GM19372 (cell line): Measurements from ENCODE around the gene UEVLD.
"Not testable (repeated sequence)": the region's sequence is repeated elsewhere in the genome, so short reads cannot be mapped to it uniquely, and the experiment has no call there.

Experiments used
- ATAC-seq: cut with Tn5 transposase; IDR thresholded peaks from one replicate; pipeline ENCODE4 v1.9.1; 2021; ENCODE audit warnings: mild to moderate bottlenecking, low read depth, moderate library complexity; ENCODE audit not compliant: unreplicated experiment

UEVLD gene

DNA sequence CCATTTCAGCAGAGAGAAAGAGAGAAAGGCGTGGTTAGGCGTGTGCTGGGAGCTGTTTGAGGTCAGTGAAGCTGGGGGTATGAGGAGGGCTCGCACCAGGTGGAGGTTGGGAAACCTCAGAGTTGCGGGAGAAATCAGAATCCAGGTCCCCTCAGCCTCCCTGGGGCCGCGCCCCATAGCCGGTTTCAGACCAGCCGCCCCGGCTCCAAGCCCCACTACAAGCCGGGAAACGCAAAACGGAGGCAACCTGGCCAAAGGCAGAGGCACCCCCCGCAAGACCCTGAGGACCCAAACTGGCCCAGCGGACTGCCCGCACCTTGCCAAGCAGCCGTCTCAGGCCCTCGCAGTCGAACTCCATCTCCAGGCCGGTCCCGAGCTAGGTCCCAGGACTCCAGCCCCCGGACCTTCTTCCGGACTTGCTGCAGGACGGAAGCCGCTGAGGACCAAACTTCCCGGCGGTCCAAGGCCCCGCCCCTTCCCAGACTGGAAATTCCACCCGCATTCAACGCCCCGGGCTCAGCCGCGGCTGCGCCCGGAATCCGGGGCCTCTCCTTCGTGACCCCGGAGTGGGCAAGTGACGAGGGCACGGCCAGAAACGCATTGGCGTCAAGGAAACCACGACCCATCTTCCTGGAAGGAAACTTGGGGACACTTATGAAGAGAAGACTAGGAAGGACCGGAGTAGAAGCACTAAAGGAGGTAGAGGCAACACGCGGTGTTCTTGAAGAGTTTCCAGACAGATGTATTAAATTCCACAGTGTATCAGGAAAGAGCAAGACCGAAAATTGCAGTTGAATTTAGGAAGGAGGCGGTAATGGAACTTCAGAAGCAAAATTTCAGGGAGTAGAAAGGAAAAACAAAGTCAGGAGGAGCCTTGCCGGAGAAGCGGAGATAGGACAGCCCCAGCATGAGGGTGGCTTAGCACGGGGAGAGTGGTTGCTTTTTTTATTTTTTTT, at the start of gene UEVLD:
UEVLD (minus strand) TSS at position 438 of the 956 bp plus-strand sequence; CDS start at position 358, 80 bp downstream.
- peak; percentile 60 for ATAC-seq

GRCh38 chr11:18634140-18635032, 45.9 kb upstream of the UEVLD start, which contains the start of gene SPTY2D1:
TSS of gene SPTY2D1 (minus strand) at chr11:18634342. CDS start at chr11:18634257, 85 bp downstream.
- peak; percentile 94 for ATAC-seq

GRCh38 chr11:18633256-18634139, 45.0 kb upstream of the UEVLD start:
- peak; percentile 40 for ATAC-seq

DNA sequence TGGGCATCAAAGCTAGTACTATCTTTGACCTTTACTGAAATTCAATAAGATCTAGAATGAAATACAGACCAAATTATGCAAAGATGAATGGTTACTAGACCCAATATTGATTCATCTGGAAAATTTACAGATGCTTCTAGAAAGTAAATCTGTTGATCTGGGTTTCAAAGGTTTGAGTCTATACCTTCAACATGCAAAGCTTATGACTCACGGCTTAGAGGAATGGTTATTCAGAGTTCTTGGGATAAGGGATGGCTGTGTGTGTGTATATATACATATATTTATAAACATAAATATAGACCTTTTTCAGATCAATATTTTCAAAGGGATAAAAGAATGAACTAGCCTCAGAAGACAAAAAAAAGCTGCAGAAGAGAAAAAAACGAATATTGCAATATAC, 44.3 kb upstream of the UEVLD start:
- ATAC-seq, result no peak

DNA sequence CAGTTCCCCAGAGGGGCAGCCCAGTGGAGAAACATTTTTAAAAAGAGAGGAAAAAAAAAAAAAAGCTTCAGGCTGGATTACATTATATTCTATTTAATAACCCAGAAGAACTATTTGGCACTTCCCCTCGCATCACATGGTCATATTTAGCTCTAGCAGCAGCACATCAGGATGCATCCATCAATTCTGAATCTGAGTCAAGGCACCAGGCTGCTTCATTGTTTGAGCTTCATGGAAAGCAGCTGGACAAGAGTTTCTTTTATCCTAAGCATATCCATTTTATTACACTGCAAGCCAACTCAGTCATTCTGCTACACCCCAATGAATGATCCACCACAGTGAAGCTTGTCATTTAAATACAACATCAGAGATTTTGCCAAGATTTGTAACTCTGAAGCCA, 35.6 kb upstream of the UEVLD start:
- ATAC-seq, result no peak

DNA sequence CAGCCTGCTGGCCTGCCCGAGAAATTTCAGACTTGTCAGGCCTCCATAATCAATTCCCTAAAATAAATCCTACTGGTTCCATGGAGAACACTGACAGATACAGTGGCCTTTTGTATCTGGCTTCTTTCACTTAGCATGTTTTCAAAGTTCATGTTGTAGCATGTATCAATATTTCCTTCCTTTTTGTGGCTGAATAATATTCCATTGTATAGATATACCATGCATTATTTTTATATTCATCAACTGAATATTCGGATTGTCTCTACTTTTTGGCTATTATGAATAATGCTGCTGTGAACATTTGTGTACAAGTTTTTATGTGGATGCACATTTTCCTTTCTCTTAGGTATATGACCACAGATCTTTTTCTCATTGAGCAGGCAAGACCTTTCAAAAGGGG, 35.2 kb upstream of the UEVLD start:
- ATAC-seq, result no peak

- ATAC-seq, result no peak
Measured at GRCh38 chr11:18618342-18619025, 29.9 kb upstream of the UEVLD start.

DNA sequence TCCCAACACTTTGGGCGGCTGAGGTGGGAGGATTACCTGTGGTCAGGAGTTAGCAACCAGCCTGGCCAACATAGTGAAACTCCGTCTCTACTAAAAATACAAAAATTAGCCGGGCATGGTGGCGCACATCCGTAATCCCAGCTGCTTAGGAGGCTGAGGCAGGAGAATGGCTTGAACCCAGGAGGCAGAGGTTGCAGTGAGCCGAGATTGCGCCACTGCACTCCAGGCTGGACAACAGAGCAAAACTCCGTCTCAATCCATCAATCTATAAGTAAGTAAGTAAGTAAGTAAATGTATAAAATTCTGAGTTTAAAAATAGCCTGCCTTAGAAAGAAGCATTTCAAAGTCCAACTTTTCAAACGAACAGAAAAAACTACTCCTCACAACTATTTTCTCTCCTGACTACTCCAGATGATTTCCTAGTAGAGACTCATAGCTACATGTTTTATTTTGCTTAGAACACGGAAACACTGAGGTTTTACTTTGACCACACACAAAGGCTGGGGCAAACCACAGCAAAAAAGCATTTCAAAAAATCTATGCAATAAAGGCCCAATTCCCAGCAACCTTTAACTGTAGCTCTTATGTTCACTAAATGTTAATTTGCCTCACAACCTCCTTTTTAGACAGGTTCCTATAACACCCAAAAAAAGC, 29.3 kb upstream of the UEVLD start:
- ATAC-seq, result no peak

- peak; percentile 92 for ATAC-seq
Measured at GRCh38 chr11:18615628-18616392, 27.3 kb upstream of the UEVLD start.

GRCh38 chr11:18614667-18615066, 26.1 kb upstream of the UEVLD start:
- ATAC-seq, result no peak

DNA sequence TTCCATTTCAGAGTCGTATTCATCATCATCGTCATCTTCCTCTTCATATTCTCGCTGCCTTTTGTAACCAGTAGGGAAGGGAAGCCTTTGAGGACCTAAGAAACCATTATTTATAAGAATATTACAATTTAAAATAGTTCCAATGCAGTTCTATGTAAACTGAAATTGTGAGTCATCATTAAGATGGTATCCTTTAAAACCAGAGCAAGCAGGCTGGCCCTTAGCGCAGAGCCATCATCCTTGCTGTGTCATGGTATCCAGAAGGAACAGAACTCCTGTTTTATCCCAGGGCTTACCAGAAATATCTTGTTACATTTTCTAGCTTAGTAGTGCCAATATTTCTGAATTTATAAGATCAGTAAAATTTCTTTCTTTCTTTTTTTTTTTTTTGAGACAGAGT, 23.9 kb upstream of the UEVLD start:
- ATAC-seq, result no peak

DNA sequence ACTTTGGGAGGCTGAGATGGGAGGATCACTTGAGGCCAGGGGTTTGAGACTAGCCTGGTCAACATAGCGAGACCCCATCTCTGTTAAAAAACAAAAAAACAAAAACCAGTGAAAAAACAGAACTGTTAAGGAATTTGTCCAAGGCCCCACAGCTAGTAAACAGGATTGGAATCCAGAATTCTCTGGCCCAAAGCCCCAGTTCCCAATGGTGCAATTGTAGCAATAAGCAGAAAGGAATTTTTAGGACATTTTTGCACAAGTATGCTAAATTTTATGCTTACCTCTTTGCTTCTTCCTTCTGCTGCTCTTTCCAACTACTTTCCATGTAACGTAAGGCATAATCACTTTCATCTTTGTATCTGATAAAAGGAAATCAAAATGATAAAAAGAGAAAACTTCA, 22.7 kb upstream of the UEVLD start:
- ATAC-seq, result no peak

DNA sequence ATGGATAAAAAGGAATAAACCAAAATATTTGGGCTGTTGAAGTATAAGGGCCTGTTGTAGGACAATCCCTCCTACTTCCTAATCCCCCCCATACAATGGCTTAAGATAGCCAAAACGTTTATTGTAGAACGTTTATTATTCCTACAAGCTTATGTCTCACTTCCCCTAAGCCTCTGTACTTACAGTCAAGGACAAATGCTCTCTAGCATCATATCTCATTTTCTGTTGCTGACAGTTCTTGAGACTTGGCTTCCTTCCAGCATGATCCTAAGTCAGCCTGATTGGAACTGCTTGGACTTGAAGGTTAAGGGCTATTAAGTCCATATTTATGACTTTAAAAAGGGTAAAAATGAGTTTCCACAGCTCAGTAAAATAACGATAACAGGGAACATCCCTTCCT, 19.8 kb upstream of the UEVLD start:
- no peak for ATAC-seq

- ATAC-seq, result no peak
Measured at GRCh38 chr11:18600915-18601569, 12.5 kb upstream of the UEVLD start.

DNA sequence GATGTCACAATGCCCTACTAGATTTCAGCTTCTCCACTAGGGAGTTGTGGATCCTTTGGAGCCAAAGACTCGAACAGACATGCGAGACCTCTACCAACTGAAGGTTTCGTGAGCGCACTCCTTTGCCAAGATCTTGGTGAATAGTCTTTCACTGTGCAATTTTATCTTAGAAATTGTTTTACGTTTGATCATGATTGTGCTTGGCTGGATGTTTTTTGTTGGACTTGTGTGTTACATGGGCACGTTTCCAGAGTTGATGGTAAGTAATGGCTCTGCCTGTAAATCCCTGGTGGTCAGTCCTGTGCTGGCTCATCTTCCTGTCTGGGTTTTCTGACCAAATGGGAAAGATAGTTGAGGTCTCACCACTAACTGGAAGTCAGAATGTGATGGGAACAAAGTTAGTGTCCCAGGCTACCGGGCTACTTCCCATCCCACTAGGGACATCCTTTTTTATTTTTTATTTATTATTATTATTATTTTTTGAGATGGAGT, 11.3 kb upstream of the UEVLD start, which contains the start of gene MISFA:
MISFA (plus strand) TSS at position 51 of the 492 bp plus-strand sequence; CDS start at position 191, 140 bp downstream.
- no peak for ATAC-seq

DNA sequence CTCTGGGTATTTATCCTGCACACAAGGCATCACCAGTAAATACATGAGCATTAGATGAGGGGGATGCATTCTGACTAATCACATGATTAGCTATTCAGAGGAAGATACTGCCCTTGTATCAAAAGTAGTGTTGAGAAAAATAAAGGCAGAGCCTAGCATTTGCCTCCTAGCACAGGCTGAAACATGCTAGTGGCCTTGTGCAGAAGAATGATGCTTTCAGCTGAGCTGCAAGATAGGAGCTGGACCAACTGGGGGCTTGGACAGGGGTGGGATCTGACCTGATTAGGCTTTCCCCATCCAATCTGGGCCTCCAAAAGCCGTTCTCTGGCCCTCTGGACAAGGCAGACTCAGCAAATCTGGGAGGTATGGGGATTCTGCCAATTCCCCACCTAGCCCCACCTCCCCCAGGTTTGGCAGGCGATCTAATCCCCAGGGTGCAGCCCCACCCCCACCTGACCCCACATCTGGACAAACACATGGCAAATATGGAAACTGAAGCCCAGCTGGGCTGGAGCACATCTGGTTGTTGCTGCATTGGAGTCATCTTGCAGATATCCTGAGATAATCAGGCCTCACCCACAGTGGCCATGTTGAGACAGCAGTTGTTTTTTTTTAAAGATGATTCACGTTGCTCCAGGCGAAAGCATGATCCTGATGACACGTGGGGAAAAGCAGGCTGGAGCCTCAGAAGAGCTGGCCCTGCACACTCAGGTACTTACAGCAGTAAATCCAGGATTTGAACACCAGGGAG, 6.6 kb upstream of the UEVLD start:
- no peak for ATAC-seq

DNA sequence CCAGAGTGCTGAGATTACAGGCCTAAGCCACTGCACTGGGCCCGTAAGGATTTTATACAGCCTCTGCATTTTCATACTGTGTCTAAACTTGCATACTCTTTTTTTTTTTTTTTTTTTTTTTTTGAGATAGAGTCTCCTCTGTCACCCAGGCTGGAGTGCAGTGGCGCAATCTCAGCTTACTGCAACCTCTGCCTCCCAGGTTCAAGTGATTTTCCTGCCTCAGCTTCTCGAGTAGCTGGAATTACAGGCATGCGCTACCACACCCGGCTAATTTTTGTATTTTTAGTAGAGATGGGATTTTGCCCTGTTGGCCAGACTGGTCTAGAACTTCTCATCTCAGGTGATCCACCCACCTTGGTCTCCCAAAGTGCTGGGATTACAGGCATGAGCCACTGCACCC, 5.6 kb upstream of the UEVLD start:
- ATAC-seq, result not testable (repeated sequence)
